Nephron (organoid): ENCODE measurements around the gene RNF13.
"Not testable (repeated sequence)": the region's sequence is repeated elsewhere in the genome, so short reads cannot be mapped to it uniquely, and the experiment has no call there.

ENCODE experiments used
- H3K27ac Mint-ChIP-seq, 3 experiments: 2 replicates each; pipeline ENCODE4 v1.8.0; 2020; ENCODE audit warnings: mixed read lengths in 3 of 3, mild to moderate bottlenecking in 2 of 3, moderate library complexity in 1 of 3
- H3K27me3 Mint-ChIP-seq: 2 replicates; pipeline ENCODE4 v1.8.0; 2021; ENCODE audit warnings: low read depth, mild to moderate bottlenecking, moderate library complexity, mixed read lengths
- H3K36me3 Mint-ChIP-seq: 2 replicates; pipeline ENCODE4 v1.8.0; 2020; ENCODE audit warnings: low read depth, mixed read lengths
- H3K4me1 Mint-ChIP-seq: 2 replicates; pipeline ENCODE4 v1.8.0; 2020; ENCODE audit warnings: mixed read lengths
- H3K4me3 Mint-ChIP-seq, 3 experiments: 2 replicates each; pipeline ENCODE4 v1.8.0; 2020; ENCODE audit warnings: mild to moderate bottlenecking in 3 of 3, mixed read lengths in 3 of 3, moderate library complexity in 2 of 3
- H3K9me3 Mint-ChIP-seq: 2 replicates; pipeline ENCODE4 v1.8.0; 2020; ENCODE audit warnings: mixed read lengths
- CTCF ChIP-seq, 3 experiments: fragments of 200-600 bp; sonication (generic); IDR thresholded peaks; one replicate each; pipeline ENCODE4 v1.5.0; 2021; ENCODE audit warnings: antibody characterized with exemption in 3 of 3; ENCODE audit not compliant: unreplicated experiment in 3 of 3

The RNF13 gene

GRCh38 chr3:149832086-149832485 is 19.1 kb downstream of the RNF13 start:
- Mint-ChIP-seq H3K27me3 (no peaks in the 10 kb centered on the region), H3K4me3 (no peak overlapping the region), H3K27ac (no peak overlapping the region), H3K9me3 (peaks cover 70% of the 10 kb centered on the region), H3K4me1 (no peaks in the 10 kb centered on the region), H3K36me3 (peaks cover 66% of the 10 kb centered on the region)
- TF ChIP-seq CTCF (IDR thresholded peaks at IDR 0.05; ENCODE audit: unreplicated experiment in 3 of 3): no peak

GRCh38 chr3:149833241-149833640 is 20.2 kb downstream of the RNF13 start:
- Mint-ChIP-seq H3K4me3 (no peak overlapping the region), H3K27me3 (no peaks in the 10 kb centered on the region), H3K27ac (no peak overlapping the region), H3K36me3 (peaks cover 73% of the 10 kb centered on the region), H3K9me3 (peaks cover 78% of the 10 kb centered on the region), H3K4me1 (no peaks in the 10 kb centered on the region)
- no peak for TF ChIP-seq CTCF (IDR thresholded peaks at IDR 0.05; ENCODE audit: unreplicated experiment in 3 of 3)

GRCh38 chr3:149838491-149838890 is 25.5 kb downstream of the RNF13 start:
- peaks cover 56% of the 10 kb centered on the region for H3K36me3 Mint-ChIP-seq
- H3K27ac Mint-ChIP-seq, H3K4me1 Mint-ChIP-seq, H3K27me3 Mint-ChIP-seq, H3K4me3 Mint-ChIP-seq: not testable (repeated sequence)
- H3K9me3 Mint-ChIP-seq: peaks cover 46% of the 10 kb centered on the region

- H3K27me3 Mint-ChIP-seq, H3K4me3 Mint-ChIP-seq, H3K4me1 Mint-ChIP-seq, H3K27ac Mint-ChIP-seq: not testable (repeated sequence)
- H3K9me3 Mint-ChIP-seq: peaks cover 38% of the 10 kb centered on the region
- H3K36me3 Mint-ChIP-seq: peaks cover 51% of the 10 kb centered on the region
Measured at GRCh38 chr3:149839469-149839868, 26.5 kb downstream of the RNF13 start.

- no peak overlapping the region for H3K4me3 Mint-ChIP-seq
Measured at GRCh38 chr3:149839896-149840295, 26.9 kb downstream of the RNF13 start.

GRCh38 chr3:149843502-149843901 is 30.5 kb downstream of the RNF13 start:
- no peak for TF ChIP-seq CTCF (IDR thresholded peaks at IDR 0.05; ENCODE audit: unreplicated experiment in 3 of 3)
- Mint-ChIP-seq H3K9me3 (peaks cover 6% of the 10 kb centered on the region), H3K4me1 (no peaks in the 10 kb centered on the region), H3K27ac (no peak overlapping the region), H3K36me3 (peaks cover 35% of the 10 kb centered on the region), H3K4me3 (no peak overlapping the region), H3K27me3 (no peaks in the 10 kb centered on the region)

More at GRCh38 chr3:149839896-149840295, 26.9 kb downstream of the RNF13 start:
- Mint-ChIP-seq H3K27me3 (no peaks in the 10 kb centered on the region), H3K27ac (no peak overlapping the region), H3K9me3 (peaks cover 34% of the 10 kb centered on the region), H3K4me1 (no peaks in the 10 kb centered on the region), H3K36me3 (peaks cover 47% of the 10 kb centered on the region)
- TF ChIP-seq CTCF (IDR thresholded peaks at IDR 0.05; ENCODE audit: unreplicated experiment in 3 of 3): no peak

- no peak for TF ChIP-seq CTCF (IDR thresholded peaks at IDR 0.05; ENCODE audit: unreplicated experiment in 3 of 3)
- H3K4me1 Mint-ChIP-seq: no peaks in the 10 kb centered on the region
- H3K27ac Mint-ChIP-seq: no peak overlapping the region
- peaks cover 39% of the 10 kb centered on the region for H3K36me3 Mint-ChIP-seq
- no peak overlapping the region for H3K4me3 Mint-ChIP-seq
- peaks cover 6% of the 10 kb centered on the region for H3K9me3 Mint-ChIP-seq
- no peaks in the 10 kb centered on the region for H3K27me3 Mint-ChIP-seq
Measured at GRCh38 chr3:149844091-149844490, 31.1 kb downstream of the RNF13 start.
